WI38 (cell line): Measurements from ENCODE around the gene SLC18A3.

Experiments used
- H3K4me3 ChIP-seq: 2 replicates; pipeline ENCODE4 v1.5.1; 2011; ENCODE audit warnings: low read depth, mild to moderate bottlenecking, control low read depth, low read length
- TF ChIP-seq, protein P1 (sequence below): IDR thresholded peaks from 2 replicates; pipeline ENCODE4 v1.5.1; 2012; ENCODE audit warnings: low read depth, mild to moderate bottlenecking, control low read depth, low read length

The SLC18A3 gene

DNA sequence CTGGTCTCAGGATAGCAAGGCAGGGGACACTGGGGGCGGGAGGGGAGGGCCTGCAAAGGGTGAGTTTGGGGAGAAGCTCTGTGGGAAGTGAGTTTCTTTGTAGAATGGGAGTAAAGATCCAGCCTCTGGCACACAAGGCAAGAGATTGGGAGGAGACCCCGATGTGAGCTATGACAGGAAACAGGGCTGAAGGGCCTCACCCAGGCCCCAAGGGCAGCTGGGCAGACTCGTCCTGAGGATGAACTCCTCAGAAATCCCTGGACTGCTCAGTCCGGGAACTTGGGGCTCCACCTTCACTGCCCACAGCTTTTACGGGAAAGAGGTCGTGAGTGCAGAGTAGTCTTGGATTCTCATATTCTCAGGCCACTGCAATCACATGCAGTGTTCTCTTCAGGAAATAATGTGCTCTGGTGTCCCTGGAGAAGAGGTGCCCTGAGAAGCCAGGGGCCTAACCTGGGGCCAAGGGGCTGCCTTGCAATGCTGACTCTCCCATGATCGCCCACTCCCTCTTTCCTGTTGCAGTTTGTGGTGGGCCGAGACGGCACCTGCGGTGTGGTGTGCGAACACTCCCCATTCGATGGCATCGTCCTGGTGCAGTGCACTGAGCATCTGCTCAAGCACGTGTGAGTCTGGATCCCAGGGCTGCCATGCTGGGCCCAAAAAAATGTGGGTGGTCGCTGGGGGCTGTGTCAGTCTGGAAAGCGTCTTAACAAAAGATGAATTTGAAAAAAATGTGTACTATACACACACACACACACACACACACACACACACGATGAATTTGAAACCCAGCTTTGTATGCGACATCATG is 38.1 kb downstream of the SLC18A3 start:
- no peak overlapping the region for H3K4me3 ChIP-seq
- TF ChIP-seq, protein P1, sequence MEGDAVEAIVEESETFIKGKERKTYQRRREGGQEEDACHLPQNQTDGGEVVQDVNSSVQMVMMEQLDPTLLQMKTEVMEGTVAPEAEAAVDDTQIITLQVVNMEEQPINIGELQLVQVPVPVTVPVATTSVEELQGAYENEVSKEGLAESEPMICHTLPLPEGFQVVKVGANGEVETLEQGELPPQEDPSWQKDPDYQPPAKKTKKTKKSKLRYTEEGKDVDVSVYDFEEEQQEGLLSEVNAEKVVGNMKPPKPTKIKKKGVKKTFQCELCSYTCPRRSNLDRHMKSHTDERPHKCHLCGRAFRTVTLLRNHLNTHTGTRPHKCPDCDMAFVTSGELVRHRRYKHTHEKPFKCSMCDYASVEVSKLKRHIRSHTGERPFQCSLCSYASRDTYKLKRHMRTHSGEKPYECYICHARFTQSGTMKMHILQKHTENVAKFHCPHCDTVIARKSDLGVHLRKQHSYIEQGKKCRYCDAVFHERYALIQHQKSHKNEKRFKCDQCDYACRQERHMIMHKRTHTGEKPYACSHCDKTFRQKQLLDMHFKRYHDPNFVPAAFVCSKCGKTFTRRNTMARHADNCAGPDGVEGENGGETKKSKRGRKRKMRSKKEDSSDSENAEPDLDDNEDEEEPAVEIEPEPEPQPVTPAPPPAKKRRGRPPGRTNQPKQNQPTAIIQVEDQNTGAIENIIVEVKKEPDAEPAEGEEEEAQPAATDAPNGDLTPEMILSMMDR: no peak

DNA sequence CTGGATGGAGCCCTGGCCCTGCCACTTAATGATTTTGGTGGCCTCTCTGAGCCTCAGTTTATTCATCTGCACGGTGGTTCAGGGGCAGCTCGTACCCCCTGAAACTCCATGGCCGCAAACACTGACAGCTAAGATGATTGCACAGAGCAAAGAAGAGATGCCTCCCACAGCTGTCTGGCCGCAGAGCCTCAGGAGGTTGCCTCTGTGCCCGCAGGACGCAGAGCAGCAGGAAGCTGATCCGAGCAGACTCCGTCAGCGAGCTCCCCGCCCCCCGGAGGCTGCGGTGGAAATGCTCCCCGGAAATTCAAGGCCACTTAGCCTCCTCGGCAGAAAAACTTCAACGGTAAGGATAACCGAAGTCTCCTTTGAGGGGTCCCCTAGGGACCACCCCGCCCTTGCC is 39.2 kb downstream of the SLC18A3 start:
- TF ChIP-seq, protein P1: no peak
- no peak overlapping the region for H3K4me3 ChIP-seq

DNA sequence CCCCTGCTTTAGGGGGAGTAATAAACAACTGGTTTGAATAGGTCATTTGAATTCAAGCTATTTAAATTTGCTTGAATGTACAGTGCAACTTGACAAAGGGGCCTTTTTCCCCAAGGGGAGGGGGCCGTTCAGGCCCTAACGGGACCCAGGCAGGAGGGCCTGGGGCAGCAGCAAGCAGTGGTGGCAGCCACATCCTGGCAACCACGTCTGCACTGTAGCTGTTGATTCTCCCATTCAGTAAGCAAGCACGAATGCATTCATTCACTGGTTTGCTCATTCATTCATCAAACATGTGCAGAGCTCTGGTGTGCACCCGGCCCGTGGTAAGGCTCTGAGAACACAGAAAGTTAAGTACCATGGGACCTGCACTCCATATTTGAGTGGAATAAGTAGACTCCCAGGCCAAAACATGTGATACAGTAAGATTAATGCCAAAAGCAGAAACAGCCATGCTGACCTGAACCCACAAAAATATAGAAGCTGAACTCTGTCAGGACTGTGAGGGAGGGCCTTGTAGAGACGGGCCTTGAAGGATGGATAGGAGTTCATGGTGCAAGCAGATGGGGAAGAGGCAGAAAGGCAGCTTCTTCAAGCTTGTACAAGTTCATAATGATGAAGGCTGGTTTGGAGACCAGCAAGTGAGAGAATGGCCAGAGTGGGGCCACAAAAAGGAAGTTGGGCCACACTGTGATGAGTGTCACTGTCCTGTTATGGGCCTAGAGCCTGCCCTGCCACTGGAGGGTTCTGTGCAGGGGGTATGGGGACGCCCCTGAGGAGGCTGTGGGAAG is 40.0 kb downstream of the SLC18A3 start:
- no peak overlapping the region for H3K4me3 ChIP-seq

DNA sequence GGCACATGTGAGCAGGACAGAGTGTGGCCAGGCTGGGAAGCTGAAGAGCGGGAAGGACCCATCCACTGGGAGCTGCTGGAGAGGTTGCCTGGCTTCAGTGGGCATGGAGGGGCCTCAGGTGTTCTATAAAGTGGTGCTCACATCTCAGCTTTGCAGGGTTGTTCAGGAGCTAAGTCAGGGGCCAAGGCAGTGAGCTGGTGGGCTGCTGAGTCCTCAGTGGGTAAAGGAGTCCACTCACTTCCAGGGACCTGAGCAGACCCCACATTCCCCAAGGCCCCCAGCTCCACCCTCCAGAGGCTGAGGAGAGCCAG is 40.6 kb downstream of the SLC18A3 start:
- H3K4me3 ChIP-seq: no peak overlapping the region
- TF ChIP-seq, protein P1: no peak

More for the DNA sequence above, 40.0 kb downstream of the SLC18A3 start:
- TF ChIP-seq, protein P1: no peak

DNA sequence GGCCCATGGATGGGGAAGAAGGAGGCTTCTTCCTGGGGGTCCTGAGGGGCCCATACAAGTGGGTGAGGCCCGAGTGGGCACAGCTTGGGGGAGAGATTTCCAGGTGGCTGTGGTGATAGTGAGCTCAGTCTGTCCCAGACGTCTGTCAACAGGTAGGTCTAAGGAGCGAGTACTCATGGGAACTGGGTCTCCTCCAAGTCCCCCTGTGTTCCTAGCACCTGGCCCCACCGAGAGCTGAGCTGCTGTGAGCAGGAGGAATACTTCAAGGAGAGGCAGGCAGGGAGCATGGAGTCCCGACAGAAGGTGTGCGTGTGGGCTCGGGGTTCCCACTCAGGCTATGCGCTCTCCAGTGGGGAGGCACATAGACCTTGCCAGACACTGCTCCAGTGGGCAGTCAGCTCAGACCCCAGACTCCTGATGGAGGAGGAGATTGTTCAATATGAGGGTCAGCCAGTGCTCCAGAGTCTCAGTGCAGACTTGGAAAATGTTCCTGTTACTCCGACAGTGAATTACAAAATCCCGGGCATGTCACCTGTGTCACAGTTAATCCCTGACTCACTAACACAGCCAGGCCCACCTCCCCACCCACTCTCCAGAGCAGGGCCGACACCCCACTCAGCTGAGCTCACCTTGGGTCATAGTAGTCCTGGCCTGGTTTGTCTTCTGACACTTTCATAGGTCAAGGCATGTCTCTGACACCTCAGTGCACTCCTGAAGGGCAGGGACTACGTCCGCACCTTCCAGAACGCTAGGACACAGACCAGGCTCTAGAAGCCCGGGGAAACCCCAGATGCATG is 41.1 kb downstream of the SLC18A3 start:
- no peak overlapping the region for H3K4me3 ChIP-seq
- TF ChIP-seq, protein P1: no peak

DNA sequence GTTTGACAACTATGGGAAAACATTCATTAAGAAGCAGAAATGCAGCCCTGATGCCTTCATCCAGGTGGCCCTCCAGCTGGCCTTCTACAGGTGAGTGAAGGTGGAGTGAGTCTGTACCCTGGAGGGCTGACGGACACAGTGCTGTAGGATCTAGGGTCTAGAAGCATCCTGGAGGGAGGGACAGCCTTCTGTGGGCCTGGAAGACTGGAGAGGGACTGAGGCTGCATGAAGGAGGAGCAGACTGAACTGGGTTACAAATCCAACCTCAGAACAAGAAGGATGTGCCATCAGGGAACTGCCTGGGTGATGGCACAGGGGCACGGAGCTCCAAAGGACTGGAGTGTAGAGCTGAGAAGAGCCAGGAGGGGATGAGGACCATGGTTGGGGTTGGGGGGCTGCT is 41.8 kb downstream of the SLC18A3 start:
- H3K4me3 ChIP-seq: no peak overlapping the region
- TF ChIP-seq, protein P1: no peak
